Endothelial cell of umbilical vein (primary cell): ENCODE data around the gene LRP6.

Source experiments
- CTCF ChIP-seq, 2 donors: IDR thresholded peaks; 1 replicate in 1 of 2; 2 replicates in 1 of 2; pipeline ENCODE4 v1.5.1; 2011; ENCODE audit warnings: low read length in 2 of 2, mild to moderate bottlenecking in 2 of 2, moderate library complexity in 2 of 2, control low read depth in 1 of 2, inconsistent platforms in 1 of 2, low read depth in 1 of 2; ENCODE audit not compliant: insufficient read depth in 1 of 2; ENCODE audit errors: extremely low read depth in 1 of 2
- EZH2 ChIP-seq: IDR thresholded peaks from 2 replicates; pipeline ENCODE4 v1.6.1; 2012; ENCODE audit warnings: borderline replicate concordance, low read depth, mild to moderate bottlenecking, moderate library complexity, low read length, inconsistent platforms; ENCODE audit not compliant: severe bottlenecking
- POLR2A ChIP-seq: IDR thresholded peaks from 2 replicates; pipeline ENCODE4 v1.6.1; 2012; ENCODE audit warnings: low read depth, mild to moderate bottlenecking, control low read depth, low read length

GRCh38 chr12:12191008-12191407 is 75.8 kb downstream of the LRP6 start:
- TF ChIP-seq EZH2 (no peak), CTCF (IDR thresholded peaks at IDR 0.05; ENCODE audit: extremely low read depth in 1 of 2, insufficient read depth in 1 of 2, low read depth in 1 of 2, low read length in 2 of 2) (no peak), POLR2A (no peak)
